SH-SY5Y (cell line): Measurements from ENCODE around the gene NPFF.

Experiments used
- GATA2 ChIP-seq: IDR thresholded peaks from 2 replicates; pipeline ENCODE4 v1.6.1; 2011; ENCODE audit warnings: mild to moderate bottlenecking, low read depth, low read length
- GATA3 ChIP-seq: IDR thresholded peaks from 2 replicates; pipeline ENCODE4 v1.6.1; 2011; ENCODE audit warnings: low read depth, mild to moderate bottlenecking, low read length, moderate library complexity

NPFF gene

GRCh38 chr12:53480491-53481442 is 26.5 kb downstream of the NPFF start:
- TF ChIP-seq GATA2 (no peak), GATA3 (no peak)

DNA sequence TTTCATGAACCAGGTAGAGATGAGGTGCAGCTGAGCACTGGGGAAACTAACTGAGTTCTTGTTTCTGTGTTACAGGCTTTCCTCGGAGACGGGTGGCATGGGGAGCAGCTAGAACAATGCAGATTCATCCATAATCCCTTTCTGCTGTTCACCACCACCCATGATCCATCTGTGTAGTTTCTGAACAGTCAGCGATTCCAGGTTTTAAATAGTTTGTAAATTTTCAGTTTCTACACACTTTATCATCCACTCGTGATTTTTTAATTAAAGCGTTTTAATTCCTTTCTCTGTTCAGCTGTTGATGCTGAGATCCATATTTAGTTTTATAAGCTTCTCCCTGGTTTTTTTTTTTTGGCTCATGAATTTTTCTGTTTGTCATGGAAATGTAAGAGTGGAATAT is 28.0 kb downstream of the NPFF start:
- TF ChIP-seq GATA3 = no peak
- TF ChIP-seq GATA2 = no peak

GRCh38 chr12:53478865-53479264 is 28.4 kb downstream of the NPFF start:
- no peak for TF ChIP-seq GATA2
- no peak for TF ChIP-seq GATA3

DNA sequence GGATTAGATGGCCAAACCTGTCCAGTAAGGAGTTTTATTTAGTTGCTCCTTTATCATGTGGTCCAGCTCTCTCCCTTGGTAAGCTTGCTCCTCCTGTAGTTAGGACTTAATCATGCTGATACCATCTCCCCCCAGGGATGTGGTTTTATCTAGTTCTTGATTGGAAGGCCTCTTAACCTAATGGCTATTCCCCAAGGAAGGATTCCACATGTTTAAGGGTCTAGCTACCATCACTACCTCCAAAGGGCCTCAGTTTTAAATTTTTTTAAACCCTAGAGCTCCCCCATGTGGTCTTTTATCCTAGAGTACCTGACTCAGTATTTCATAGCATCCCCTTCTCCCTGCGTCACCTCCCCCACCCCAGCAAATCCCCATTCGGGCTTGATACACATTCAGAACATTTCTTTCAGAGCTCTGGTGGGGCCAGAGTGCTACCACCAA is 30.5 kb downstream of the NPFF start:
- TF ChIP-seq GATA2 (no peak), GATA3 (no peak)

DNA sequence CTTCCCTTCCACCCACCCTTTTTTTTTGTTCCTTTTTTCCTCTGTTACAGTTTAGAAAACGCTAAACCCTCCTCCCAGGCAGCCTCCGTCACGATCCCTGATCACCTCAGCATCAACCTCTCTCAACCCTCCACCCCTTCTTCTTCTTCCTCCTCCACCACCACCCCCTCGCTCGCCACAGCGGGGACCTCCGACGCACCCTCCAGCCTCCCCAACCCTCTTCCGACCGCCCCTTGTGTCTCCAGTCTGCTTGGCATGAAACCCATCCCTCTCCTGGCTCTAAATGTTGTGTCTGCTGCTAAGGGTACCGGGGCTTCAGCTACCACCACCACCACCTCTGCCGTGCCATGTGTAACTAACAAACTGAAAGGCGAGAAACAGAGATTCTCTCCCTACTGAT is 32.5 kb downstream of the NPFF start:
- TF ChIP-seq GATA2 (no peak), GATA3 (no peak)

DNA sequence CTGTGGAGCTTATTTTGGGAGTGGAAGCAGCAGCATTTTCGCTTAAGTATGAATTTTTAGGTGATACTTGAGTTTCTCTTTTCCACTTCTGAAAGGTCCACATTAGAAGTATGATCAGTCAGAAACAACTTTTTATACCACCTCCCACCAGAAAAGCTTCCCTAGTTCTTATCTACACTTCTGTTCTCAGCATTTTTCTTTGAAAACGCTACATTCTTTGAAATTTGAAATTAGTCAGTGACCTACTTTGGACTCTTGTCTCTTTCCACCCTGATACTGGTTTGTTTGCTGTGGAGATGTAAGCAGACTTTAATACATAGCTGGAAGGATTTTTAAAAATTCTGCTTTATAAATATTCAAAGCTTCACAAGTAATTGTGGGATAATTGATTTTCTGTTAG is 33.2 kb downstream of the NPFF start:
- TF ChIP-seq GATA2 (no peak), GATA3 (no peak)

DNA sequence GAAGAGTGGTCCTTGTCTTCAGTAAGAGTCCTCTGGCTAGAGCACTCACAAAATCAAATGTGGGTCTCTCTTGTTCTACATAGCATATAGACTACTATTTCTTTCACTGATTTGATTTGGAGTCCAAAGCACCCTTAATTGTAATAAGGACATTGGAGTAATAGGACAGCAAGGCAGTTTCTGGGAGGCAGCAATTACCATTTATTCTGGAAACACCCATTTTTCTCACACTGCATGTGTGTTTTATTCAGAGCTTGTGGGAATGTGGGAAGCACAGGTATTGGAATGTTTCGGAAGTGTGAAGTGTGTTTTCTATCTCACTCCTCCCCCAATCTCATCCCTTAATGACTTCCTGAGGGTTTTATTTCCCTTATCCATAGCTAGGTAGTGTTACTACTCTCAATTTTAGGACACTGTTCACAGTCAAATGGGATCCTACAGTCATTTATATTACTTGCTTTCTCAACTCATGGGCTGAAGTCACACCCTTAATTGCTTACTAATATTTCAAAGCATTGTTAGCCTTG is 35.2 kb downstream of the NPFF start:
- TF ChIP-seq GATA2 = no peak
- no peak for TF ChIP-seq GATA3

- no peak for TF ChIP-seq GATA2
- no peak for TF ChIP-seq GATA3
Observed at GRCh38 chr12:53468282-53468681, 39.0 kb downstream of the NPFF start.

DNA sequence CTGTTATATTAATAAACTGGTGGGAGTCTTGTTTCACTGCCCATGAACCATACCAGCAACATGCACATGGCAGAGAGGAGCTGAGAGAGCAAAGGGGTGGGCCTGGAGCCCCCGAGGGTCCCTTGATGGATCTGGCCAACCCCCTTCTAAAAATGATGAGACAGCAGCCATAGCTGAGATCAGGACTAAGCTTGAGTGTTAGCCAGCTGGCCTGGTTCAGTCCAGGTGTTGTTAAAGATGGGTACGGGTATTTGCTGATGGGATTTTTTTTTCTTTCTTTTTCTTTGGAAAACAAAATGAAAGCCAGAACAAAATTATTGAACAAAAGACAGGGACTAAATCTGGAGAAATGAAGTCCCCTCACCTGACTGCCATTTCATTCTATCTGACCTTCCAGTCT is 39.4 kb downstream of the NPFF start:
- no peak for TF ChIP-seq GATA3
- TF ChIP-seq GATA2 = no peak

DNA sequence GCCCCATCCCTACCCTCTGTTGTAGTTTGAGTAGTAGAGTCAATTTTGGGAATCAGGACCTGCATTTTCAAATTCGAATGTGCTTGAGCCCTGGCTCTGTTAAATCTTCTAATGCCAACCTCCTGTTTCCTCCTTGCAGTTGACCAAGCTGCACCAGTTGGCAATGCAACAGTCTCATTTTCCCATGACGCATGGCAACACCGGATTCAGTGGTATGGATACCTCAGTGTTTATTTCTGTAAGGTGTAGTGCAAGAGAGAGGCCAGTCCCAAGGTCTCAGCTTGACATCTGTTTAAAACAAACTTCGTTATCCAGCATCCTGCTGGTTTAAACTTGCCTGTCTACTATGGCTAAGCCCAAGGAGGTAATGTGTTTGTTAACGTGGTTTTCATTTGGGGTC is 40.2 kb downstream of the NPFF start:
- no peak for TF ChIP-seq GATA3
- TF ChIP-seq GATA2 = no peak

- no peak for TF ChIP-seq GATA2
- TF ChIP-seq GATA3 = no peak
Observed at GRCh38 chr12:53466640-53467039, 40.6 kb downstream of the NPFF start.

GRCh38 chr12:53465679-53466078 is 41.6 kb downstream of the NPFF start:
- TF ChIP-seq GATA2 (no peak), GATA3 (no peak)

GRCh38 chr12:53464685-53465418 is 42.4 kb downstream of the NPFF start:
- TF ChIP-seq GATA3 (no peak), GATA2 (no peak)

GRCh38 chr12:53463802-53464560 is 43.3 kb downstream of the NPFF start:
- no peak for TF ChIP-seq GATA3
- TF ChIP-seq GATA2 = no peak

DNA sequence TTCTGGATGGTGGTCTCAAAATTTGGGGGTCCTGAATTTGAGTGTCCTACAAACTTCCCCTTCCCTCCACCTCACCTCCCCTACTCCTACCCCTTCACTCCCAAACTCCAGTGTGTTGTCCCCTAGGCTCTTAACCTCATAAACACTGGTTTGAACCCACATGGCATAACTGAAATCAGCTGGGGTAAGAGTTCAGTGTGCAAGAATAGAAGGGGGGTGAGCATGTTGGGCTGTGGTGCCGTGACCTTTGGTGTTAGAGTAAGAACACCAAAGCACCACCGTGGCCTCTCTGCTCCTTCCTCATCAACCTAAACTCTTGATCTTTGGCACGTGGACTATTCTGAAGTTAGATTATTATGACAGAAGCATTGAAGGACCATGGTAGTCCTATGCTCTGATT is 44.3 kb downstream of the NPFF start:
- no peak for TF ChIP-seq GATA2
